SK-N-SH (cell line): ENCODE data around the gene WNT16.

ENCODE experiments used
- CTCF ChIP-seq: fragments of 200-600 bp; sonication (generic); IDR thresholded peaks from 2 replicates; pipeline ENCODE4 v1.6.1; 2017; ENCODE audit warnings: antibody characterized with exemption, mild to moderate bottlenecking, moderate library complexity
- FOXM1 ChIP-seq: IDR thresholded peaks from 2 replicates; pipeline ENCODE4 v1.4.0; 2012; ENCODE audit warnings: low read depth, mild to moderate bottlenecking
- RAD21 ChIP-seq: IDR thresholded peaks from 2 replicates; pipeline ENCODE4 v1.6.1; 2012; ENCODE audit warnings: mild to moderate bottlenecking, low read length
- REST ChIP-seq: IDR thresholded peaks from 2 replicates; pipeline ENCODE4 v1.6.1; 2012; ENCODE audit warnings: mild to moderate bottlenecking, low read depth, low read length, moderate library complexity
- RFX5 ChIP-seq: IDR thresholded peaks from 2 replicates; pipeline ENCODE4 v1.6.1; 2012; ENCODE audit warnings: mild to moderate bottlenecking, improper control_type of control experiment, low read length
- TEAD4 ChIP-seq: IDR thresholded peaks from 2 replicates; pipeline ENCODE4 v1.4.0; 2012; ENCODE audit warnings: mild to moderate bottlenecking, borderline replicate concordance; ENCODE audit not compliant: insufficient read depth

GRCh38 chr7:121344497-121344896 is 15.7 kb downstream of the WNT16 start:
- TF ChIP-seq REST: no peak
- no peak for TF ChIP-seq TEAD4
- no peak for TF ChIP-seq RFX5
- no peak for TF ChIP-seq CTCF
- no peak for TF ChIP-seq RAD21
- TF ChIP-seq FOXM1: no peak
